GDM1 (cell line): ENCODE data around the gene FYN.
"Not testable (repeated sequence)": the region's sequence is repeated elsewhere in the genome, so short reads cannot be mapped to it uniquely, and the experiment has no call there.

ENCODE experiments used
- DNase-seq: peaks from one replicate; lab custom pipeline; 2025; lab: John Stamatoyannopoulos, UW

Gene FYN

DNA sequence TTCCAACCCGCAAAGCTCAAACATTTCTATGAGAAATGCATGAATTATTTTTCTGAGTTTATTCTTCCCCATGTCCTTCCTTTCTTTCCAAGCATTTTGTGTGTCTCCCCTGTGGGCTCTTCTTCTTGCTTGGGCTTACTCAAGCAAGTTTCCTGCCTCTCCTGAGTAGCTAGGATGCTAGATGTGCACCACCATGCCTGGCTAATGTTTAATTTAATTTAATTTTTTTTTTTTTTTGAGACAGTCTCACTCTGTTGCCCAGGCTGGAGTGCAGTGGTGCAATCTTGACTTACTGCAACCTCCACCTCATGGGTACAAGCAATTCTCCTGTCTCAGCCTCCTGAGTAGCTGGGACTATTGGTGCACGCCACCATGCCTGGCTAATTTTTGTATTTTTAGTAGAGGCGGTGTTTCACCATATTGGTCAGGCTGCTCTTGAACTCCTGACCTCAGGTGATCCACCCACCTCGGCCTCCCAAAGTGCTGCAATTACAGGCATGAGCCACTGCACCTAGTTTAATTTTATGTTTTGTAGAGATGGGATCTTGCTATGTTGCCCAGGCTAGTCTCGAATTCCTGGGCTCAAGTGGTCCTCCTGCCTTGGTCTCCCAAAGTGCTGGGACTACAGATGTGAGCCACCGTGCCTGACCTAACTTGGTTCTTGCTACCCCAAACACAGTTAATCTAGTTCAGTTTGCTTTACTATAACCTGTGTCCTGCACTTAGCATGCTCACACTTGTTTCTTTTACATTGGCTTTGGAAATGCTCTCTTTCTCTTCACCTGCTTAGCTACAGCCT, 192.2 kb downstream of the FYN start:
- DNase-seq: not testable (repeated sequence)

DNA sequence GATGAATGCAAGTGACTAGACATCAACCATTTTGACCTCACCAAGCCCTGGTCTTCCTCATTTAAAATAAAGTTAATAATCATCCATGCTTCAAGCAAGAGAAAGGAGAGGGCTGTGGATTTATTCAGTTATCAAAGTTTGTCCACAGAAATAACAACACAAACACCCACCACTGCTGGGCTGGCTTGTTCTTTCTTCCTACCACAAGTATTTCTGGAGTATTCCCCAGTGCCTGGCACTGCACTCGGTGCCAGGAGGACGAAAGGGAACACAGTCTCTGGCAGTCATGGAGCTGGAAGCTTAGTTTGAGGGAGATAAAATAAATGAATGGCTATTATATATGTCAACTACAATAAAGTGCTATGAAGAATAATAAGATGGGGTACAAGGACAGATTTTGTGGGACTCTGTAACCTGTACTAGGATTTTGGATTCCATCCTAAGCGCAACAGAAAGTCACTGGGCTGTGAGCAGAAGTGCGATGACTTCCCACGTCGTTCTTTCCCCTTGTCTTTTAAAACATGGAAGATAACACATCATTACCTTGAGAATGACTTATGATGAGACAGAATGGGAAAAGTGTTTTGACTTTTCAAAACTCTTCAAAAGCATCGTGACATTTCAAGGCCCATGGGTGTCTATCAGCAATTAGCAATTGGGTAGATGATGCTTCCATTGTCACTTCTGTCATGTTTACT, 193.1 kb downstream of the FYN start:
- DNase-seq: no peak

DNA sequence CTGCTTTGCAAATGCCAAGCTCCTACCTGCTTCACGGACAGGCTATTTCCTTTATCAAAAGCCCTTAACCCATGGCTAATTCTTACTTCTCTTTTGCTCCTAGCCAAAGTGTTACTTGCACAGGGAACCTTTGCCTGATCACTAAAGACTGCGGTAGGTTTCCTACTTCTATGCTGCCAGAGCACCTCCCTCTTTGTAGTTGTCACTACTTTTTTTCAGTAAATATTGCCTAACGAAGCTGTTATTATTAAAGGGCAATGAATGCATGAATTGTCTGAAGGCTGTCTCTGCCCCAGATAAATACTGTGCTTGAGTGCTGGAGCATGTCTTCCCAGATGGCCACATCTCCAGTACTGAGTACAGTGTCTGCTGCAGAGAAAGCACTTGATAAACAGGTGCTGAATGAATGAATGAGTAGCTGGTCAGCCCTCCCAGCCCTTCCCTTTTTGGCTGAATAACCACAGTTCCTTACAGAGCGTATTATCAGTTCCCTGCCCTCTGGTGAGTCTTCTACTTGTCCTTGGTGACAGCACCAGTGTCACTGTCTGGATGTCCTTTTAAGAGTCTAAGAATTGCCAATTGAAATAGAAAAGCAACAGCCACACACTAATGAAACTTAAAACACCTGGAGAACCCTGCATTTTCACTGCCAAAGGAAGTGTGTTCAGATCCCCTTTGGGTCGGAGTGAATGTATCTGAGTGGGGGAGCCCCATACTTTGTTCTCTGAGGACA, 194.0 kb downstream of the FYN start:
- DNase-seq: no peak

DNA sequence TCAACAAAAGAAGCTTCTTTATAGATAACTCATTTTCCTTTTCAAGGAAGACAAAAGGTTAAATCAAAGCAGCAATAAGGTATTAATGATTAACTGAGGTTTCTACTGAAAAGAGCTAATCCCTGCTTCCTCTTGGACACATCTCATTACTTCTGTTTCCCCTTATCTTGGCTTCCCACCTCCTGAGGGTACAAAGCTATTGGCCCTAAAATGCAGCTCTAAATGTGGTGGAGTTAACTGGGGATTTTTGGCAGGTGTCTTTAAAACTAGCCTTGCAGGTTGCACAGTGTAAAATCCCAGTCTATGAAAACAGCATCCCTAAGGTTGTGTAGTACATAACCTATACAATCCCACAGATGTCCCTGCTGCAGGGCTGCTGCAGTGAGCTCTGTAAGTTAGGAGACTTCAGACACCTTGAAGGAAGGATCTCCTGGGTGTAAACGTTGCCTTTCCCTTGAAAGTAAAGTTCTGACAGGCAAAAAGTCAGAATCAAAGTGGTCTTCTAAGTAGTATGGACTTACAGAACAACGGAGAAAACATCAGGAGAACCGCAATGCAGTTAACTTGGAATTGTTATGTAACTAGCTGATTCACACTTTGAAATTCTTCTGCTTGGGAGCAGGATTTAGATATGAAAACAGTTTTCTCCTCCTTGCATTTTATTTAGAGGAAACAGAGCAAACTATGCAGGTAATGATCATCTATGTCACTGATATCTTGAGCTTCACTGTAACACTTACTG, 195.8 kb downstream of the FYN start:
- no peak for DNase-seq

DNA sequence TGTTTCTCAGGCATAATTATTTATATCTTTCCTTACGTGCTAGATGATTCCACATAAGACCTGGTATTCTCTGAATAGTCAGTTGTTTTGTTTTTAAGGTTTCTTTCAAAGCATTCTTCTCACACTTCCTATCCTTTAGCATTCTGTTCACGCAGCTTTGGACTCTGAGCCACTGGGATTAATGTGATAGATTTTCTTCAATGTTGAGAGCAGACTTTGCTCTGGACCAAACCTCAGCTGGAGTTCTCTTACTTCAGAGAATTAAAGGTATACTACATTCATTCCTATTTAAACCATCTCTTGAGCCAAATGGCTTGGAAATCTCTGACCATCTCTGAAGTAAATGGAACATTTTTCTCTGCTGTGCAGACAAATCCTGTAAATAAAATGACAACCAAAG, 196.9 kb downstream of the FYN start:
- no peak for DNase-seq

DNA sequence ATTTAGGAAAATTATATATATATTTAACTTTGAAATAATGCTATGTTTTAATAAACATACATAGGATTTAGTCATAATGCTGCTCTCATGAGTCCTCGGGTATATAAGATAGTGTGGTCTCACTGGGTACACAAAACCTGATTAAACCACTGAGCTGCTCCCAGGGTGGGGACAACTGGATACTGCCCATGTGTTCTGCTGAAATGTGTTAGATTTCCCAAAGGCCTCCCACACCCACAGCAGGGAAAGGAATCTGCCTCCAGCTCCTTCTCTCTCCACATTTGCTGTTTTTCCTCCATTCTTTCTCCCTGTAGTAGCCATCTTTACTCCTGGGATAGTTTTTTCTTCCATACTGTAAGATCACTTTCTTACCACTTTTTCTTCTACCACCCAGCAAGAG, 198.4 kb downstream of the FYN start:
- DNase-seq: no peak

DNA sequence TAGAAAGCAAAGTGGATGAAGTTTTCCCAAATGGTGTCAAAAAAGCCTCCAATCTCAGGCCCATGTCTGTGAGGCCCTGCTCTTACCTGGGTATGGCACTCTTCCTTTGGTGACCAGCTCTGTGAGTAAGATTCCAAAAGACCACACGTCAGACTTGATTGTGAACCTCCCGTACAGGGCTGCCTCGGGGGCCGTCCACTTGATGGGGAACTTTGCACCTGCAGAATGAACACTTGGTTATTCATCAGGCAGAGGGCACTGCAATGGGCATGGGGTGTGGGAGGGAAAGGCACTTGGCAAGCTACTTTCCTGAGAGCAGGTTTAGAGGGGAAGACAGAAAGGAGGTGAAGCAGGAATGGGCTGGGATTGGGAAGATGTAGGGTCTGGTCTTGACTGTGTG, 198.8 kb downstream of the FYN start:
- DNase-seq: no peak

DNA sequence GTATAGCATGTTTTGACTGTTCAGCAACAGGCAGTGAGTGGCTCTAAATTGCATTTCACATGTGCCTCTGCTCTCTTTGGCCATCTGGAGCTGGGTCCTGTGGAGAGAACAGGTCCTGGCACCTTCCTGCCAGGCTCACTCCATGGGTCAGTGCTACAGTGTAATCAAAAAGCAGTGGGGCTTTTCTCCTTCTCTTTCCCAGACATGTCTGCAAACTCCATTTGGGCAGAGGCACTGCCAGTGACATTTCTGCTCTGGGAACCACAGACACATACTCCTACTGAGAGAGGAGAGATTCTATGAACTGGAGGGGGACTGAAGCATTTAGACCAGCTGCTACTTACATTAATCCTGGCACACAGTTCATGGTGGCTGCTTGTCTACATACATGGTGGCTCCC, 199.3 kb downstream of the FYN start:
- no peak for DNase-seq

DNA sequence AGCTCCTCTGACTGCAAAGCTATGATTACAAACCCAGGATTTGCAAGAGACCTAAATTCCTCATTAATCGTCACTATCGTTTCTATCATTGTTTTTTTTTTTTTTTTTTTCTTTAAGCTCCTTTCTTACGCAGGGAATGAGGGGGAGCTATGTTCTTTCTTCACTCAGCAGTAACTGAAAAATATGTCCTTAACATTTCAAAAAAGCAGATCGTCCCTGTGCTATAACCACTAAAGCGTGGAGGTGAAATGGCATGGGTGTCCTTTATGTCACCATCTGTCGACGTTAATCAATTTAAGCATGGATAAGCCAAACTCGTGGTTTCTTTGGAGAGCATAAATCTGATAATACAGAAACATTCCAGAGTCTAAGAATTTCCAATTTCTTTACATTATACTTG, 199.7 kb downstream of the FYN start:
- no peak for DNase-seq

DNA sequence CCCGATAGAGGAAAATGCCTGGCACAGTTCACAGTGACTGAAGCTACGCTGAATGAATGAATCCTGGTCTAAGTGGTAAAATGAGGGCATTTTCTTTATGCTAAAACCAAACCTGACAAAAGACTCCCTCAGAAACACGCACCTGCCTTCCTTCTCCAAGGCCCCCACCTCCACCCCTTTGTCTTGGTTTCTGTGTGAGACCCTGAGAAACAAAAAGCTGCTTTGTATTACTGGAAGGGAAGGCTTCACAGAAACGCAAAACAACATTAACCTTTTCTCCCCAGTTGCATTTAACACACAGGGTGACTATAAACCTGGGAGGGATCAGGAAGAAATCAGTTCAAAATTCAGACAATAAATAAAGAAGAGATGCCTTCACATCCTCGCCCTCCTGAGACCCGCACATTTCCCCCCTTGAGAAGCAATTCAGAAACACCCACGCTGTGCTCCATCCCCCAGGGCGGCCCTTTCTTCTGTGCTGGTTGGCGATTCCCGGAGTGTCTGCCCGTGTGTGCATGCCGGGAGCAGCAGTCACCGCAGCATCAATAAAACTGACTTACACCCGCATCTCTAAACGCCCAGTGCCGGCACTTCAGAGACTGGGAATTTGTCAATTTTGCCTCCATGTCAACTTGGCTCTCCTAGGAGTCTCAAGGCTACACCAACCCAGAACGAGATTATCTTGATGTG, 200.3 kb downstream of the FYN start:
- no peak for DNase-seq

DNA sequence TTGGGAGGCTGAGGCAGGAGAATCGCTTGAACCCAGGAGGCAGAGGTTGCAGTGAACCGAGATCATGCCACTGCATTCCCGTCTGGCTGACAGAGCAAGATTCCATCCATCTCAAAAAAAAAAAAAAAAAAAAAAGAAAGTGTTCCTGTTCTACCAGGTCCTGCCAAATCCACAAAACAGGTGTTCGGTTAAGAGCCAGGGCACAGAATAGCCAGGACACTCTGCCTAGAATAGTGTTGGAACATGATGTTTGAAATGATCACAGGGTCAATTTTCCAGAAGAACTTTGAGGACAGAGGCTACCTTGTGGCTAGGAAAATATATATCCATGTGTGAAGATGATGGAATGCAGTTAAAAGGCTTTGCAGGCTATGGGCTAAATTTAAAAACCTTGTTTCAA, 203.9 kb downstream of the FYN start:
- no peak for DNase-seq

DNA sequence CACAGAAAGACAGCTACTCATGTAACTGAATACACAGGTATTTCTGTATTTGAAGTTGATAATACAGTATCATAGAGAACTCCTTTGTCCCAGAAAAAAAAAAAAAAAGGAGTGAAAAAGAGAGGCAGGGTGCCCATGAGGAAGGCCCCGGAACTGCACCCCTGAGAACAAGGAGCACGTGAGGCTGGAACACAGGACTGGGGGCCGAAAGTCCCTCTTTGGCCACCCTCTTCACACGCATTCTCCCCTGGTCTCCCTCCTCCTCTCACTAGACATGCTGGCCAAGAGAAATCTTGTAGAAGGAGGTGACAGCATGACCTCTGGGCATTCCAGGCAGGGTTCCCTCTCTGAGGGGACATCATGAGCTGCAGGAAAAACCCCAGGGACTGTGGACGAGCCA, 204.8 kb downstream of the FYN start:
- no peak for DNase-seq

DNA sequence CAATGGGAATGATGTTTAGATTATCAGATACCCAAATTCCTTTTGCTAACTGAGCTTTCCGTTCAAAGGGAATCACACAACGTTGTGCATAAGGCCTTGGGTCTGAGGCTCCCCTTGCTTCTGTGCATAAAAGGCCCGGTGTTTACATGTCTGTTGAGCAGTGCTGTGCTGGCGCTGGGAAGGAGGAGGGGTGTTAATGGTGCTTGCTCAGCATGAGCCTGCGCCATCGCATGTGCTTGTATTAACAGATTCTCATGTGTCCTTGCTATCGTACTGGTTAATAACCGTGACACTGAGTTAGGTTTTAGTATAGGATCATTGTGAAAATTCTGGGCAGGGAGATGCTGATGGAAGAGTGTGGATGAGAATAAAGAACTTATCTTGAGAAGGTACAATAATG, 205.3 kb downstream of the FYN start:
- DNase-seq: no peak

DNA sequence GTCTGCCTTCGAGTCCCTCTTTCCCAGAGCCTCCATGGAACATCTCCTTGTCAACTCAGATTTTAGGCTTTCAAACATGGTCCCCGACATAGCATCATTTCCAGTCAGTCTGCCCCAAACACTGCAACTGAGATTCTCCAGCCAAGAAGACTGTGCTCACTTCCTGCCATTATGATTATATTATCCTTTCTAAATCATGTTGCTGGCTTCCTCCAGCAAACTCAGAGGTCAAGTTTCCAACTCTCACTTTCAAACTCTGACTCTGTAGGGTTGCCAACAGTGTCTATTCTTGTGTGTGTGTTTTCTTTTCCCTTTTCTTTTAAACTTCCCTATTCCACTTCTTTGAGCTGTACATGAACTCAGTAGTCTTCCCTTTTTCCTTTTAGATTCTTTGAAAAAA, 206.4 kb downstream of the FYN start:
- no peak for DNase-seq

DNA sequence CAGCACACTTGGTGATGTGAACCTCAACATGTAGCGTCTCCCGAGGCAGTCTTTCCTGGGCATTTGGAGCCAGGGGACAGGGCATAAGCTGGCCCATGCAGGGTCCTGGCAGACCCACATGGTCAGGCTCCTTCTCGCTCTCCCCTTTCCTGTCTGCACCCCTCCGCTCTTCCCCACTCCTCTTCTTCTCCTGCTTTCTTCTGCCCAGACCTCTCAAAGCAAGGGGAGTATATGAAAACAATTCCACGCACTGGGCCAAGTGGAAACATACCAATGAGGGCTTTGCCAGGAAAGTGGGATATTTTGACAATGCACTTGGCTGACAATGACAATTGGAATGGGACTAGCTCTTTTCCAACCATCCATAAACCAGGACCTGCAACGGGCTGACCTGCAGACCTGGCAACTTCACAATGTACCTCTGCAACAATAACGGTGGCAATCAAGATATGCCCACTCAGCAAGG, 208.7 kb downstream of the FYN start:
- no peak for DNase-seq

DNA sequence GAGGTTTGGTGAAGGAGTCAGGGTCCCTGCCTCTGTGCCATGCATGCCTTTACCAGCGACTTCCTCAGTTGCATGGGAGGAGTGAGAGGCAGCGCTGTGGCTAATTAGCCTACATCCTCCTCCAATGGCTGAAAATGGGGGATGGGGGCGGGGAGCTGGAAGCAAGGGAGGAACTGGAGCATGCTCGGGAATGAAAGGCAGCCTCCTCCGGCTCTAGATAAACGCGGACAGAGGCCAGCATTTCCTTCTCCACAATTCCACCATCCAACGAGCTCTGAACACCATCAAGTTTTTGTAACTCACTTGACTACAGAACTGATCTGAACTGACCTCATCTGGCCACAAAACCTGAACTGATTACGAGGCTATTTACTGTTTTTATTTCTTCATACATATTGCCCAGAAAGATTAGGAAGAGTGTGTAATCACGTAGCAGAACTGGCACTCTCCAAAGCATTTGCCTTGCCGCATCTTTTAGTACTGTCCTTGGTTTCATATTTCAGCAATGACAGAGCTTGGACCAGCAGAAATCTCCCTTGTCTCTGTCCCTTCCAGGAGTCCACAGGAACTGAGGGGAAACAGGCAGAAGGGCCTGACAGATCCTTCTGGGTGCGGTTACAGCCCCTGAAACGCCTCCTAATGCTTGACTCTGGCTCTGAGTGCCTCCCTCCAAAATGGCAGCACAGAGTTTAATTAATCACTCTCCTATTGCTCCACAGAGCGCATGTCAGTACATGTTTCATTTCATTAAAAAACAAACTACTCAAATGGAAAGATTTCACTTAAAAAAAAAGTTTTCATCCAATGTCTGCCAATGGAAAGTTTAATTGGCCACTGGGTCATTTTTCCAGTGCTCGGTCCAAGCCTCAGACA, 209.3 kb downstream of the FYN start:
- DNase-seq: no peak

DNA sequence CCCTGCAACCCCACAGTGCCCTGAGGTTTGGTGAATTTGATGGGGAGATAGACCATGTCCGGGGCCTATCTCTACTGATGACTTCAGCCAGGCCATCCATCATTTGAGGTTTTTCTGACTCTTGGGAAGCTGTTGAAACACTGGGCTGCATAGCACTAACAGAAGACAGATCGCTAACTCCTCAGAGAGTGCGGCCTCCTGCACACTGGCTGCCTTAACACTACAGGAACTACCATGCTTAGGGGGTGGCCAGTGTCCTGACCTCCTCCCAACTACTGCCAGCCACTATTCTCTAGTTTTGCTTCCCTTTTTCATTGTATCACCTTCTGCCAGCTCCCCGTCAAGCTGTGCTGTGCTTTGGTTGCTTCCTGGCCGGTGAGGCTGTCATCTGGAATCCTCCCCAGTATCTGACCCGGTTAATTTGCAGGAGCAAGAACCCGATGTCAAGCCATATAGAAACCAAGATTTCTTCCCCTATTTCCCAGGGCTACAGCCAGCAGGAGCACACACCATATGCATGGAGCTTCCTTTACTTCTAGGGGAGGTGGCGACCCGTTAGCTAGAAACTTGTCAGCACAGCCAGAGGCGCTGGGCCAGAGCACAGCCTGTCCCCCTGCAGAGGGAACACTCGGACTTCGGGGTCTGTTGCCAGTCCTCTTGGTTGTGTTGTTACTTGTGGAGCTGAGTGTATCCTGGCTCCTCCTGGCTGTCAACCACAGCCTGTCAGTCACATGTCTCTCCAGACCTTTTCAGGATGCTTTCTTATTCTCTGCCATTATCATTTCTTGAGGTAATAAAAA, 210.3 kb downstream of the FYN start:
- DNase-seq: peak; percentile 18

DNA sequence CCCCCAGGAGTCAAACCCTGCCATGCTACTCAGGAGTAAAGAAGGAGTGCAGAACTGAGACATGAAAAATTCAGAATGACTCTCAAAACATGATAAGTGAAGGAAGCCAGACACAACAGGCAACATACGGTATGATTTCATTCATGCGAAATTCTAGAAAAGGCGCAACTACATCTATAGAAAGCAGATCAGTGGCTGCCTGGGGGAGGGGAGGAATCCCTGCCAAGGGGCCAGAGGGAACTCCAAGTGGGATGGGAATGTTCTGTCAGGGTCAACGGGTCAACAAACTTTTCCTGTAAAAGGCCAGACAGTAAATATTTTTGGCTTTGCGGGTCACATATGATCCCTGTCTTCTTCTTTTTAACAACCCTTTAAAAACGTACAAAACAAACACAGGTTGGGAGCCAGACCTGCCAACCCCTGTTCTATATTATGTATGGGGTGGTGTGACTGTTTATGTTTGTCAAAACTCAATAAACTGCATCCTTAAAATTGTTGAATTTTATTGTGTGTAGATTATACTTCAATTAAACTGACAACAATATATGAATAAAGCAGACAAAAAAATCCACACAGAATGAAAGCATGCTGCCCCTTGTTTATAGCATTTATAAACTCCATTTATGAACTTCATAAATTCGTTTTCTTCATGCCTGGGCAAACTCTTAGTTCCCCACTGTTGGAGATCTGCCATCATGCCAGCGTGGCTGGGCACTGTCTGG, 211.0 kb downstream of the FYN start:
- DNase-seq: no peak

DNA sequence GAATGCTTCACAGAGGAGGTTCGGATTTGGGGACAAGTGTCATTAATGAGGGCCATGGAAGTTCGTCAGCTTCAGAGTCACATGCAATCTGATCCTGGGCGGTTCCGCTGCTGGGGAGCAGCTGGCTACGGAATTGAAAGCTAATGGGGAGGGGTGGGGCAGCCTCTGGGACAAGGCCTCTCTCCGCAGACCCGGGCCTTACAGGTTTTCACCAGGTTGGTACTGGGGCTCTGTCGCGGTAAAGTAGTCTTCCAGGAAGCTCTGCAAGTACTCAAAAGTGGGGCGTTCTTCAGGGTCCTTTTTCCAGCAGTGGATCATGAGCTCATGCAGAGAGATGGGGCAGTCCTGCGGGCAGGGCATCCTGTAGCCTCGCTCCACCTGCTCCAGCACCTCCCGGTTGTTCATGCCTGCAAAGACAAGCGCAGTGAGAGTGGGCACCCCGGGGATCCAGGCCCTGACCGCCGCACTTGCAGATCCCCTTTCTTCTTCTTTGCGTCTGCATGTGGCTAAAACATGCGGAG, 211.7 kb downstream of the FYN start:
- DNase-seq: no peak
